ENCODE data around the gene NRXN3.

NRXN3 gene

GRCh38 chr14:79627058-79627457 is 1456.9 kb downstream of the NRXN3 start:
- no peak for FAIRE-seq

- FAIRE-seq, result no peak
Observed at GRCh38 chr14:79629411-79630287, 1459.5 kb downstream of the NRXN3 start.

GRCh38 chr14:79630288-79630960 is 1460.3 kb downstream of the NRXN3 start:
- FAIRE-seq, result no peak

GRCh38 chr14:79631276-79631675 is 1461.1 kb downstream of the NRXN3 start:
- no peak for FAIRE-seq

- no peak for FAIRE-seq
Observed at GRCh38 chr14:79638672-79639266, 1468.6 kb downstream of the NRXN3 start.

GRCh38 chr14:79639613-79640012 is 1469.4 kb downstream of the NRXN3 start:
- FAIRE-seq, result no peak

- no peak for FAIRE-seq
Observed at GRCh38 chr14:79641371-79641770, 1471.2 kb downstream of the NRXN3 start.

- FAIRE-seq, result no peak
Observed at GRCh38 chr14:79643132-79643531, 1473.0 kb downstream of the NRXN3 start.

- FAIRE-seq, result no peak
Observed at GRCh38 chr14:79645753-79646362, 1475.7 kb downstream of the NRXN3 start.

GRCh38 chr14:79649856-79650255 is 1479.7 kb downstream of the NRXN3 start:
- FAIRE-seq, result no peak

- FAIRE-seq, result no peak
Observed at GRCh38 chr14:79652513-79653307, 1482.5 kb downstream of the NRXN3 start.

GRCh38 chr14:79656056-79656455 is 1485.9 kb downstream of the NRXN3 start:
- FAIRE-seq, result no peak

- no peak for FAIRE-seq
Observed at GRCh38 chr14:79656496-79656895, 1486.3 kb downstream of the NRXN3 start.

GRCh38 chr14:79658221-79658620 is 1488.0 kb downstream of the NRXN3 start:
- FAIRE-seq, result no peak

GRCh38 chr14:79658769-79659168 is 1488.6 kb downstream of the NRXN3 start:
- no peak for FAIRE-seq

GRCh38 chr14:79660053-79660939 is 1490.1 kb downstream of the NRXN3 start:
- FAIRE-seq, result no peak

- FAIRE-seq, result no peak
Observed at GRCh38 chr14:79661752-79662151, 1491.6 kb downstream of the NRXN3 start.

- FAIRE-seq, result no peak
Observed at GRCh38 chr14:79663453-79663852, 1493.3 kb downstream of the NRXN3 start.

- no peak for FAIRE-seq
Observed at GRCh38 chr14:79665556-79665955, 1495.4 kb downstream of the NRXN3 start.

GRCh38 chr14:79668951-79669350 is 1498.8 kb downstream of the NRXN3 start:
- no peak for FAIRE-seq

GRCh38 chr14:79670811-79671210 is 1500.6 kb downstream of the NRXN3 start:
- FAIRE-seq, result no peak
